Liver (tissue), 9 donors: ENCODE data around the gene RBM14. TPM values are rescaled to one million over a fixed set of nuclear protein-coding genes. Genes with fewer than 3 reads are reported as not detected.
"Not testable (repeated sequence)": the region's sequence is repeated elsewhere in the genome, so short reads cannot be mapped to it uniquely, and the experiment has no call there.

Source experiments
- DNase-seq: peaks from one replicate; pipeline ENCODE4 v3.0.0-alpha.2; 2017; ENCODE audit warnings: low spot score
- H3K27ac ChIP-seq, 2 donors: one replicate each; pipeline ENCODE4 v1.7.0; 2013; ENCODE audit warnings: inconsistent platforms in 2 of 2, low read length in 2 of 2, control low read depth in 1 of 2, low read depth in 1 of 2, mild to moderate bottlenecking in 1 of 2
- H3K27me3 ChIP-seq, 4 donors: one replicate each; pipeline versions ENCODE4 v1.6.1 to v1.7.0; 2013; ENCODE audit warnings: low read length in 3 of 4, inconsistent platforms in 1 of 4, mild to moderate bottlenecking in 1 of 4, moderate library complexity in 1 of 4; ENCODE audit not compliant: control insufficient read depth in 4 of 4, insufficient read depth in 4 of 4
- H3K36me3 ChIP-seq, 4 donors: one replicate each; pipeline versions ENCODE4 v1.6.1 to v1.7.0; 2013; ENCODE audit warnings: low read length in 3 of 4, mild to moderate bottlenecking in 3 of 4, low read depth in 1 of 4, moderate library complexity in 1 of 4; ENCODE audit not compliant: control insufficient read depth in 4 of 4, insufficient read depth in 3 of 4
- H3K4me1 ChIP-seq, 4 donors: one replicate each; pipeline versions ENCODE4 v1.6.1 to v1.7.0; 2013; ENCODE audit warnings: low read length in 3 of 4, mild to moderate bottlenecking in 3 of 4, moderate library complexity in 1 of 4; ENCODE audit not compliant: control insufficient read depth in 4 of 4, insufficient read depth in 4 of 4
- H3K4me3 ChIP-seq, 3 donors: one replicate each; pipeline versions ENCODE4 v1.6.1 to v1.7.0; 2013; ENCODE audit warnings: low read length in 3 of 3, control low read depth in 1 of 3, low read depth in 1 of 3, mild to moderate bottlenecking in 1 of 3
- H3K9ac ChIP-seq, 2 donors: one replicate each; pipeline ENCODE4 v1.7.0; 2013; ENCODE audit warnings: low read length in 2 of 2, mild to moderate bottlenecking in 2 of 2, moderate library complexity in 2 of 2, control low read depth in 1 of 2, low read depth in 1 of 2
- H3K9me3 ChIP-seq, 4 donors: one replicate each; pipeline versions ENCODE4 v1.6.1 to v1.7.0; 2013; ENCODE audit warnings: low read length in 3 of 4; ENCODE audit not compliant: control insufficient read depth in 4 of 4
- EGR1 ChIP-seq, 2 donors: IDR thresholded peaks; 2 replicates each; pipeline ENCODE4 v1.6.1; 2016 to 2018; ENCODE audit warnings: antibody characterized with exemption in 2 of 2, low read depth in 2 of 2
- FOXA1 ChIP-seq: IDR thresholded peaks from 2 replicates; pipeline ENCODE4 v1.6.1; 2016; ENCODE audit warnings: antibody characterized with exemption
- FOXA2 ChIP-seq: IDR thresholded peaks from 2 replicates; pipeline ENCODE4 v1.6.1; 2016; ENCODE audit warnings: antibody characterized with exemption
- GABPA ChIP-seq, 2 donors: IDR thresholded peaks in 1 of 2; conservative IDR thresholded peaks in 1 of 2; 2 replicates each; pipeline ENCODE4 v1.6.1; 2016; ENCODE audit warnings: antibody characterized with exemption in 2 of 2, mild to moderate bottlenecking in 1 of 2, moderate library complexity in 1 of 2
- HNF4A ChIP-seq, 2 donors: conservative IDR thresholded peaks; 2 replicates each; pipeline ENCODE4 v1.6.1; 2016; ENCODE audit warnings: antibody characterized with exemption in 2 of 2, mild to moderate bottlenecking in 2 of 2
- NR2F2 ChIP-seq: IDR thresholded peaks from 2 replicates; pipeline ENCODE4 v1.6.1; 2016; ENCODE audit warnings: antibody characterized with exemption
- RAD21 ChIP-seq, 2 donors: IDR thresholded peaks; 2 replicates each; pipeline ENCODE4 v1.6.1; 2016; ENCODE audit warnings: antibody characterized with exemption in 2 of 2, mild to moderate bottlenecking in 2 of 2
- RXRA ChIP-seq, 2 donors: IDR thresholded peaks; 2 replicates each; pipeline ENCODE4 v1.6.1; 2017 to 2018; ENCODE audit warnings: antibody characterized with exemption in 2 of 2, mild to moderate bottlenecking in 1 of 2
- TAF1 ChIP-seq: conservative IDR thresholded peaks from 2 replicates; pipeline ENCODE4 v1.6.1; 2016; ENCODE audit warnings: antibody characterized with exemption, mild to moderate bottlenecking
- YY1 ChIP-seq: IDR thresholded peaks from 2 replicates; pipeline ENCODE4 v1.6.1; 2016; ENCODE audit warnings: antibody characterized with exemption, mild to moderate bottlenecking
- ZBTB33 ChIP-seq: IDR thresholded peaks from 2 replicates; pipeline ENCODE4 v1.6.1; 2016; ENCODE audit warnings: antibody characterized with exemption
- WGBS: extraction: QIAGEN DNeasy Blood & Tissue Kit; methylation state at CpG from one replicate; pipeline ENCODE4 v1.1.7; 2013; 5-methylcytosine and 5-hydroxymethylcytosine counted together
- polyA plus RNA-seq, 2 donors: library from polyadenylated mRNA; stranded (reverse) in 1 of 2; unstranded in 1 of 2; fragments of 200-250 nt in 1 of 2; fragments of >200 nt in 1 of 2; fragmentation: Nextera tagmentation in 1 of 2; extraction: Ambion mirVana in 1 of 2; gene quantifications; one replicate each; pipeline versions ENCODE4 v1.2.1 to v1.2.3, GENCODE V29; 2013 to 2015
- total RNA-seq, 2 donors: library from RNA; depleted of rRNA; stranded (reverse); fragments of >200 nt; gene quantifications; one replicate each; pipeline ENCODE4 v1.2.3, GENCODE V29; 2014
- TF ChIP-seq, protein P1 (sequence below): IDR thresholded peaks from 2 replicates; pipeline ENCODE4 v1.6.1; 2016; ENCODE audit warnings: antibody characterized with exemption, mild to moderate bottlenecking
- donor health status: healthy.
- donor health status: healthy.
- donor health status: healthy.
- donor health status: healthy.
- donor health status: healthy.

Gene RBM14
- total and polyA plus RNA-seq, 4 donors = 7.0 to 53.5 (median 21.9) TPM

DNA sequence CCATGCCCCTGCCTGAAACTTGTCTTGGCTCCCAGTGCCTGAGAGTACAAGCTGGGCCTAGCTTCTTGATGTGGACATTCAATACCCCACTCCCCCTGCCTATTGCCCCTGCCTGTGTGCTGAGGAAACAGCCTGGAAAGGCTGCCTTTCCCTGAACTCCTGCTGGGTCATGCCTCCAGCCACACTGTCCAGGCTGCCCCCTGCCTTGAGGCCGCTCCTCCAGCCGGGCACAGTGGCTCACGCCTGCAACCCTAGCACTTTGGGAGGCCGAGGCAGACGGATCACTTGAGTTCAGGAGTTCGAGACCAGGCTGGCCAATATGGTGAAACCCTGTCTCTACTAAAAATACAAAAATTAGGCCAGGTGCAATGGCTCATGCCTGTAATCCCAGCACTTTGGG, 13.4 kb upstream of the RBM14 start:
- Histone ChIP-seq H3K9me3 (no peaks in the 10 kb centered on the region), H3K4me1 (peaks cover 20 to 75% (median 56%) of the 10 kb centered on the region in 4 donors), H3K4me3 (no peak overlapping the region), H3K9ac (no peak overlapping the region), H3K27ac (peak overlapping the region in 1 of 2 donors; percentile 8), H3K36me3 (peaks cover 3 to 14% (median 8%) of the 10 kb centered on the region in 4 donors), H3K27me3 (no peaks in the 10 kb centered on the region)
- TF ChIP-seq FOXA2 (no peak), RAD21 (IDR thresholded peaks at IDR 0.05) (no peak), RXRA (IDR thresholded peaks at IDR 0.05) (no peak), EGR1 (IDR thresholded peaks at IDR 0.05; ENCODE audit: low read depth in 2 of 2) (no peak)
- no peak for DNase-seq
- WGBS = 86% methylated on average over 6 of the region's 6 CpGs

- Histone ChIP-seq H3K9ac (no peak overlapping the region), H3K27ac (peak overlapping the region in 1 of 2 donors; percentile 53), H3K4me3 (no peak overlapping the region), H3K4me1 (peaks cover 18 to 72% (median 58%) of the 10 kb centered on the region in 4 donors), H3K27me3 (no peaks in the 10 kb centered on the region), H3K9me3 (no peaks in the 10 kb centered on the region), H3K36me3 (peaks cover 3 to 14% (median 8%) of the 10 kb centered on the region in 4 donors)
- WGBS = 36% methylated on average over 5 of the region's 5 CpGs
- TF ChIP-seq NR2F2 (no peak), ZBTB33 (no peak), RAD21 (IDR thresholded peaks at IDR 0.05) (no peak), YY1 (no peak), RXRA (IDR thresholded peaks at IDR 0.05) (peak in 1 of 2 donors; percentile 9), TAF1 (no peak), FOXA1 (no peak), FOXA2 (no peak), EGR1 (IDR thresholded peaks at IDR 0.05; ENCODE audit: low read depth in 2 of 2) (no peak), HNF4A (conservative IDR thresholded peaks at IDR 0.05) (peak; percentile 11 to 37), GABPA (IDR thresholded peaks at IDR 0.05 in 1 of 2, conservative IDR thresholded peaks at IDR 0.05 in 1 of 2) (no peak)
- TF ChIP-seq, protein P1, sequence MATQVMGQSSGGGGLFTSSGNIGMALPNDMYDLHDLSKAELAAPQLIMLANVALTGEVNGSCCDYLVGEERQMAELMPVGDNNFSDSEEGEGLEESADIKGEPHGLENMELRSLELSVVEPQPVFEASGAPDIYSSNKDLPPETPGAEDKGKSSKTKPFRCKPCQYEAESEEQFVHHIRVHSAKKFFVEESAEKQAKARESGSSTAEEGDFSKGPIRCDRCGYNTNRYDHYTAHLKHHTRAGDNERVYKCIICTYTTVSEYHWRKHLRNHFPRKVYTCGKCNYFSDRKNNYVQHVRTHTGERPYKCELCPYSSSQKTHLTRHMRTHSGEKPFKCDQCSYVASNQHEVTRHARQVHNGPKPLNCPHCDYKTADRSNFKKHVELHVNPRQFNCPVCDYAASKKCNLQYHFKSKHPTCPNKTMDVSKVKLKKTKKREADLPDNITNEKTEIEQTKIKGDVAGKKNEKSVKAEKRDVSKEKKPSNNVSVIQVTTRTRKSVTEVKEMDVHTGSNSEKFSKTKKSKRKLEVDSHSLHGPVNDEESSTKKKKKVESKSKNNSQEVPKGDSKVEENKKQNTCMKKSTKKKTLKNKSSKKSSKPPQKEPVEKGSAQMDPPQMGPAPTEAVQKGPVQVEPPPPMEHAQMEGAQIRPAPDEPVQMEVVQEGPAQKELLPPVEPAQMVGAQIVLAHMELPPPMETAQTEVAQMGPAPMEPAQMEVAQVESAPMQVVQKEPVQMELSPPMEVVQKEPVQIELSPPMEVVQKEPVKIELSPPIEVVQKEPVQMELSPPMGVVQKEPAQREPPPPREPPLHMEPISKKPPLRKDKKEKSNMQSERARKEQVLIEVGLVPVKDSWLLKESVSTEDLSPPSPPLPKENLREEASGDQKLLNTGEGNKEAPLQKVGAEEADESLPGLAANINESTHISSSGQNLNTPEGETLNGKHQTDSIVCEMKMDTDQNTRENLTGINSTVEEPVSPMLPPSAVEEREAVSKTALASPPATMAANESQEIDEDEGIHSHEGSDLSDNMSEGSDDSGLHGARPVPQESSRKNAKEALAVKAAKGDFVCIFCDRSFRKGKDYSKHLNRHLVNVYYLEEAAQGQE = no peak
- peak; percentile 73 for DNase-seq
Measured at GRCh38 chr11:66604155-66604554, 12.3 kb upstream of the RBM14 start.

GRCh38 chr11:66606608-66607007, 9.8 kb upstream of the RBM14 start:
- Histone ChIP-seq H3K27ac (peak overlapping the region; percentile 75 to 89), H3K4me1 (peaks cover 15 to 52% (median 40%) of the 10 kb centered on the region in 4 donors), H3K36me3 (peaks cover 3 to 14% (median 8%) of the 10 kb centered on the region in 4 donors)
- not testable (repeated sequence) for H3K27me3 ChIP-seq, H3K9me3 ChIP-seq, DNase-seq, H3K4me3 ChIP-seq, H3K9ac ChIP-seq
- 84% methylated on average over 3 of the region's 3 CpGs for WGBS
